HG03354 (cell line): Measurements from ENCODE around the gene PSMG1.

ENCODE experiments used
- ATAC-seq: cut with Tn5 transposase; IDR thresholded peaks from one replicate; pipeline ENCODE4 v1.9.1; 2021; ENCODE audit warnings: mild to moderate bottlenecking; ENCODE audit not compliant: unreplicated experiment, poor library complexity, severe bottlenecking

Gene PSMG1

DNA sequence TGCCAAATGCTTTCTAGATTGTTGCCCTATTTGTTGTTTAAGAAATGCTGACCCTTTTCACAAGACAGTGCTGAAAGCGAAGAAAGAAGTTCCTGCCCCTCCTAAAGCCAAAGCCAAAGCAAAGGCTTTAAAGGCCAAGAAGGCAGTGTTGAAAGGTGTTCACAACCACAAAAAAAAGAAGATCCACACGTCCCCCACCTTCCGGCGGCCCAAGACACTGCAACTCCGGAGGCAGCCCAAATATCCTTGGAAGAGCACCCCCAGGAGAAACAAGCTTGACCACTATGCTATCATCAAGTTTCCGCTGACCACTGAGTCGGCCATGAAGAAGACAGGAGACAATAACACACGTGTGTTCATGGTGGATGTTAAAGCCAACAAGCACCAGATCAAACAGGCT, 55.7 kb downstream of the PSMG1 start:
- ATAC-seq: no peak

DNA sequence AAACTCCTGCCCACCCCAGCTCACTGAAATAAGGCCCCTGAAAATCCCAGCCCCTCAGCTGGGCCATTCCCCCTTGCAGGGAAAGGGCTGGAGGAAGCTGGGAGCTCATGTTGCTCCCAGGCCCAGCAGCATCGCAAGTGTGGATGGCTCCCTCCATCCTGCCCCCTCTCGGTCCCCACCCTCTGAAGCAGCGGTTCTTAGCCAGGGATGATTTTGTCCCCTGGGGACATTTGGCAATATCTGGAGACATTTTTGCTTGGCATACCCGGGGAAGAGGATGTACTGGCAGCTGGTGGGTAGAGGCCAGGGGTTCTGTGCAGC, 56.8 kb downstream of the PSMG1 start:
- ATAC-seq: no peak

DNA sequence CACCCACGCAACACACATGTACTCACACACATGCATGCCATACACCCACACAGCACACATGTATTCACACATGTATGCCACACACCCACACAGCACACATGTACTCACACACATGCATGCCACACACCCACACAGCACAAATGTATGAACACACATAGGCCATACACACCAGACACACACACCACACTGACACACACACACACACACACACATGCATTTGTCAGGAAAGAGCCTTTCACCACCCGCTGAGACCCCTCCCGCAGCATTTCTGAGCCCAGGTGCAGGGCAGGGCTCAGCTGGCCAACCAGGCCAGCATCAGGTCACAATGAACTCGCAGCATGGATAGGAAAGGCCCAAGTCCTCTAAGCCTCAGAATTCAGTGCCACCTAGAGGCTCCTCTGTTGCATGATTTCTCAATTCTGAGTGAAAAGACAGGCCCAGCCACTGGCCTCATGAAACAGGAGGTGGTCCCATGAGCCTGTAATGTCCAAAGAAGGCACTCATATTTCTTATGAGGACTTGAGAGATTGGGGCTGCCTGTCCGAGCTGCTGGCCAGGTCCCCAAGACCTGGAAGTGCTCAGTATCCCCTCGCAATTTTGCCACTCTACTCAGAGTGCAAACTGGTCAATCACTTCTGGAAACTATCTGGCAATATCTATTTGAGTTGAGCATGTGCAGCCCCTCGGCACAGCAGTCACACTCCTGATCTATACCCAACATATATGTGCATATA, 57.3 kb downstream of the PSMG1 start:
- ATAC-seq: no peak
